GM19452 (cell line): Measurements from ENCODE around the gene SUSD1.
"Not testable (repeated sequence)": the region's sequence is repeated elsewhere in the genome, so short reads cannot be mapped to it uniquely, and the experiment has no call there.

Source experiments
- ATAC-seq: cut with Tn5 transposase; IDR thresholded peaks from one replicate; pipeline ENCODE4 v1.9.1; 2021; ENCODE audit not compliant: unreplicated experiment

The SUSD1 gene

DNA sequence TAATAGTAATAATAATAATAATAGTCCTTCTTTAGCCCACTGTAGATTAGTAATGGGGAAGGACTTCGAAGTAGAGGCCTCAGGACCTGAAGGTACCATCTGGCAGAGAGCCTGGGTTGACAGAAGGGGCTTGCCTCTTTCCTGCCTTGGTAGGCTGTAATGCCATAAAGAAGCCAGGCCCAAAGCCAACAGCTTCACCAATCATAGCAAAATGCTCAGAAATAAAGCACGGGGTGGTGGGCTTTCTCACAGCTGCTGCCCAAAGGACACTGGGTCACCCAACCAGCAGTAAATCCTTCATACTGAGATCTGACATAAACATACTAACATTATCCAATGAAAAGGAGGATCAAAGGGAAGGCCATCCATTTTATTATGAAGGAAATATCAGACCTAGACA is 70.7 kb downstream of the SUSD1 start:
- no peak for ATAC-seq

DNA sequence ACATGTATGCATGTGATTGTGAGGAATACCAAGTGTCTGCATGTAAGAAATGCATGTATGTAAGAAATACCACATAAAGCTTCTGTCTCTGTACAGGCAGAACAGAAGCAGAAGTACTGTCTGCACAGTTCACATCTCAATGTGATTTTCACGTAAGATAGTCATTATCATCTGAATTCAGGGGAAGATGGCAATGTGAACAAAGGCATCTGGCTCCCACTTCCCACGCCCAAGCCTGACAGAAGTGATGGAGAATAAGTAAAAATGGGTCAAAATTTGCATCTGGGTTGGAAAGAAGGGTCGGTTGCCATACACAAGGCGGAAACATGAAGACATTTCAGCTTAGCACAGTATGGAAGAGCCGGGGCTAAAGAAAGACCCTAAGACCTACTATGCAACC is 71.7 kb downstream of the SUSD1 start:
- ATAC-seq, result no peak

DNA sequence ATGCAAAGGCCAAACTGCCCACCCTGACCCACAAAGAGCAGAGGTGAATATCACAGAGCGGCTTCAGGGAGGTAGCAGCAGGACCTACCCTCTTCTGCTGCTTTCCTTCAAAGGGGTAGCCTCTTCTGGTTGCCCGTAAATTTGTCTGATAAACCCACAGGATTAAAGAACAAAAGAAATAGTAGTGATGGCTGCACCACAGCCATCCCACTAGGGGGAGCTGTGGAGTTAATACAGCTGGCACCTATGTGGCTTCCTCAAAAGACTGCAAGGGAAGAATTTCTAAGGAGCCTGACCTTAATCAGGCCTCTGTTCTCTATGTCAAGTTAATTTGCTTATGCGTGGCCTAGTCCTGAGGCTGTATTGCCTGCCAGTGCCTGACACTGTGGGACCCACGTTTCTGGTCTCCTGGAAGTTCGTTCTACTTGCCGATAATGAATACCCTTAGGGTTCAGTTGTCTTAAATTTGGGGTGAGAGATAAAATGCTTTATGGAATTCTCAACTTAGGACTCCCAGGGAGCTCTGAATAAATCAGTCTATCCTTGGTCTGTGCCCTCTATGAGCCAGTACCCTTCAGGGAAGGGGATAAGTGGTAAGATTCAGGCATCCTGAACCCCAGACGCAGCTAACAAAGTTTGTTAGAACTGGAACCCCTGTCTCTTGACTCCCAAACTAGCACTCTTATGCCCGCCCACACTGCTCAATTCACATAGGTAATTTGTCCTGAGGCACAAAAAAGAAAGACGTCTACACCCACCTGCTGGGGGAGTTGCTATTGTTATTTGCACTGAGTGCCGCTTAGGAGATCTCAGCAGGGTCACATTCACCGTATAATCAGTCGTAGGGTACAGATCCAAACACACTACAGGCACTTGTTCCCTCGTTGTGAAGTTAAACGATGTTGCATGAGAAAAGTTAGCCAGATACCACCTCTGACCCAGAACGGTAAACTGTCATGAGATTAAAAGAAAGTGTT is 77.1 kb downstream of the SUSD1 start:
- peak; percentile 55 for ATAC-seq

DNA sequence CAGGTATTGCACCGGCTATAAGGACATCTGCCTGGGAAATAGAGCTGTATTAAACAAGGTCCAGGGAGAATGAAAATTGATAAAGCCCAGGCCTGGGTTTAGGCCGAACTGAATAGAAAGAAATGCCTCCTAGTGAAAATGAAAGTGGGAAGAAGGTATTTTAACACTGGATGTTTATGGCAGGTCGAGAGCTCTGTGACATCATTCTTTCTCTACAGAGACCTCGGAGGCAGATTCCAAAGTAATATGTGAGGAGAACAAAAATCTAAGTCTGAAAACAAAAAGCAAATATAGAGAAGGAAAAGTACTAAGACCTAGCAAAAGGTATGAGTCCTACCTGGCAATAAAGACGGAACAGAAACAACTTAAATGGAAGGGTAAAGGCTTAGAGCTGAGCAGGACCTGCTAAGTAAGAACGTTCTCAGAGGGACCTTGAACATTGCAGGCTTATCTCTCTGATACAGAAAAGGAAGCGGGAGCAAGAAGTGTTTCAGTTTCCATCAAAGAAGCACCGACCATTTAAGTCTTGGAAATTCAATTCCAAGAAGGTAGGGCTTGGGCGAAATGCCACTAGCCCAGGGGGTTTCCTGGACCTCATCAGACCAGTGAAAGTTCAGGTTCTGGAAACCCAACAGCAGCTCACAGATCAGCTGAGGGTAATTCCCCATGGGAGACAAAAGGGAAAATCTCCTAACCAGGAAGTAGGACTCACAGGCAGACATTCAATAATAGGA is 80.0 kb downstream of the SUSD1 start:
- ATAC-seq, result no peak

DNA sequence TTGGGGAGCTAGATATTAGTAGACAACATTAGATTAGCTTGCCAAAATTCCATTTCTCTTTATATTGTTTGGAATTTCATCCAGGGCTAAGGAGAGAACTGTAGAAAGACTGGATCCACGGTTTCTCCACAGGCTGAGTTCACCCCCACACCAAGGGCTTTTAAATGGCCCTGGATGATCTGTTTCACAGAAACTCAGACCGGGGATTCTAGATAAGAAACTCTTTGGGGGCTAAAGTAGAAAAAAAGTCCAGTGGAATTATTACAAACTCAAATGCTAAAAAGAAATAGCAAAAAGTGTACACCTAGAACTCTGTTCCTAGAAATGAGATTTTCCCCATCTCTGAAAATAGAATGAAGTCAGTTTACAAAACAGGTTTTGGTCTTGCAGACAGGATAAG is 80.9 kb downstream of the SUSD1 start:
- ATAC-seq, result no peak

DNA sequence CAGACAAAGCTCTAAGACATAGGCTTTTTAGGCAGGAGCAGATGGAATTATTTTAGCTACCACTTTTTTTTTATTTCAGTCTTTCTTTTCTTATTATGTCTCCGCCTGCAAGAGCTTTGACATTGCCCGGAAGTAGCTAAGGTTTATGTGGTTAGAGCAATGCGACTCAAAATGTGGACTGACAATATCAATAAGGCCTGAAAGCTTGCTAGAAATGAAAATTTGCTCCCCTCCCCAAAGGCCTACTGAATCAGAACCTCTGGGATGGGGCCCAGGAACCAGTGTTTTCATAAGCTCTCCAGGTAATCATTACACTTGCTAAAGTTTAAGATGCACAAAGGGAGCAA is 81.3 kb downstream of the SUSD1 start:
- no peak for ATAC-seq

DNA sequence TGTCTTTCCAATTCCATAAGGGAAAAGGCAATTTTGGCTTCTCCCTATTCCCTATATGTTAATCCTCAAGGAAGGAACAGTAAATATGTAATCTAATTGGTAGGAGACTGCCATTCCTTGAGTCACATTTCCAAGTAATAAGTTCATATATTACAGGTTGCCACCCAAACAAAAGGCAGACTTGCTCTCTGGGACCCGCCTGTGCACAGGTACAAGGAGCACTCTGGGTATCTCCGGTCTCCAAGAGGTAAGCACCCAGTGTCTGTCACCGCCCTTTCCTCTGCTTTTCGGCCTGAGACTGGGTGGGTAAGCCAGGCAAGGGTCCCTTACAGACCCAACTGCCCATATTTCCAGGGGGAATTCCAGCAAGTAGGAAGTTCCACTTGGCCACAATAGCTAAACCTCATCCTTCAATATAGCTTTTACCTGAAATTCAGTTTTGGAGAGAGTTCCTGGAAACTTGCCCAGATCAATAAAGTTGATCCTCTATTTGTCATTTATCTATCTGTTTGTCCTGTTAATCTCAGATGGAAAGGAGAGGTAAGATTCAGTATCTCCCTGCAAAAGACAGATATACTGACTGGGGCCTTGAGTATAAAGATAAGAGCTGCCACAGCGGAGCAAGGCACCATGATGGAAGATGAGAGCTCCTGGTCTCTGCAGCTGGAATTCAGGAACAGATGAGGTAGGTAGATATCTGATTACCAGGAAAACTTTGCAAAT is 81.8 kb downstream of the SUSD1 start:
- ATAC-seq, result no peak

DNA sequence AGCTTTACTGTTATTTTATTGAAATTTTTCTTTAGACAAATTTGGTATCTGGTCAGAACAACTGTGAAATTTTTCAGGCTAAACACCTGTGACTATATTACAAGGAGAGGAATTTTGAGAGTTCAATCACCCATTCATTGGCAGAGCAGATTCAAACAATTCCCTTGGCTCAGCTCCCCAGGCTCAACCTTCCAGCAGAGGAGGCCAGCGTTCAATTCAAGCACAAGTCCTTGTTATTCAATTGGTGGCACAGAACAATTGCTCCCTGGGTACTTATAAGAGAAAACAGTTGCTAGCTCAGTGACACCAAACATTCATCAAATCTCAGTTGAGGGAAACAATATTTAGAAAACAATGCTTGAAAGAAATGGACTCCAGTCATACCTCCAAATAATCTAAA is 83.3 kb downstream of the SUSD1 start:
- ATAC-seq, result no peak

DNA sequence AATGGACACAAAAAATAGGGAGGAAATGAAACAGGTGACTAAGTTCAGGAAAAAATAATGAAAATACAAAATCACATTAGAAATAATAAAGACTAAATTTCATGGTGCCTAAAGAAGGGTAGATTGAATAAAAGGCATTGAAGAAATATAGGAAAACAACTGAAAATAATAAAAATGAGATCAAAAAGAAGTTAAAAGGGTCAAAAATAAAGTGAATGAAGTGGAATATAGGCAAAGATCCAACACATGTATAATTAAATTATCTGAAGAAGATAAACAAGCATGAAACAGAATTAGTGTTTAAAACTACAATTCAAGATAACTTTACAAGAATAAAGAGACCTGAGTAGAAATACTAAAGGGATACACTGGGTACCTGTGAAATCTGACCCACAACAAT is 87.6 kb downstream of the SUSD1 start:
- no peak for ATAC-seq

DNA sequence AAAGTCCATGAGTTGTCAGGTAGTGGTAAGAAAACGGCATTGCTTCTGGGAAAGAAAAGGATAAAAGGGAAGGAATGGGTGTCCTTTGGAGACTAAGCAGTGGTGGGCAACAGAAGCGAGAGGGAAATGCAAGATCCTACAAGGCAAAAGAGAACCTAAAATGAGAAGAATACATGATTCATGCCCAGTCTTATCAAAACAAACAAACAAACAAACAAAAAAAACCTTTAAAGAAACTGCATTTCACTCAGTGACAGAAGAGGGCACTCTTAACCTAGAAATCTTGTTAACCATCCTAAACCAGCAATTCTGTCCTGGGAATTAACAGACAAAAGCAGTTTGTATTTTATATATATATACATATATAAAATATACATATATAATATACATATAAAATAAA is 88.5 kb downstream of the SUSD1 start:
- no peak for ATAC-seq

DNA sequence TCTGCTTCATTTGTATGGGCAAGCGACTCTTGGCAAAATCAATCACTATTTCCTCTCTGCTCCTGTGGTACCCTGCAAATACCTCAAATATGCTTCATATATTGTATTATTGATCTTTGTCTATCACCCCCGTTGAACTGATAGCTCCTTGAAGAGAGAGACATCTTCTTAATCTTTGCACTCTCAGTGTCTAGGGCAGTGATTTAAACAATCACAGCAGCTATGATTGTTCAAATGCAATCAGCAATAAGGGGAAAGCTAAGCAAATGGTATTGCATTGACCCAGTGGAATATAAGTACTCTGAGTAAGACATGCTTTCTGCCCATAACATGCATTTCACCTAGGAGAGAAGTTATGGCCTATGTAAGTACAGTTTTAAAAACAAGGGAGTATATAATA is 90.2 kb downstream of the SUSD1 start:
- ATAC-seq, result no peak

DNA sequence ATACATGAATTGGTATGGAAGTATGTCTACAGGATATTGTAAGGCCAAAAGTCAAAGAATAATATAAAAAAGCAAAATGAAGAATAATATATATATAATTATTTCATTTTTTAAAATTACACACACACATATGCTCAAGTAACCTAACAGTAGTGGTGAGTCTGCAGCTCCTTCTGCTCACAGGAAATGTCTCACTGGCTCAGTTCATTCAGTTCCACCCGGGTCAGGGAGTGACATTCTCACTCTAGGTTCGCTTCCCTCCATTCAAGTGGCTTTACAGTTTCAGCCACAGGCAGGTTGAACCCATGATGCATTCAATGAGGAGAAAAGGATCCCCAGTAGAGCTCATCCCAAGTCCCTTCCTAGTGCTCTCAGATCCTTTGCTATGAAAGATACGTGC is 90.8 kb downstream of the SUSD1 start:
- ATAC-seq, result no peak

DNA sequence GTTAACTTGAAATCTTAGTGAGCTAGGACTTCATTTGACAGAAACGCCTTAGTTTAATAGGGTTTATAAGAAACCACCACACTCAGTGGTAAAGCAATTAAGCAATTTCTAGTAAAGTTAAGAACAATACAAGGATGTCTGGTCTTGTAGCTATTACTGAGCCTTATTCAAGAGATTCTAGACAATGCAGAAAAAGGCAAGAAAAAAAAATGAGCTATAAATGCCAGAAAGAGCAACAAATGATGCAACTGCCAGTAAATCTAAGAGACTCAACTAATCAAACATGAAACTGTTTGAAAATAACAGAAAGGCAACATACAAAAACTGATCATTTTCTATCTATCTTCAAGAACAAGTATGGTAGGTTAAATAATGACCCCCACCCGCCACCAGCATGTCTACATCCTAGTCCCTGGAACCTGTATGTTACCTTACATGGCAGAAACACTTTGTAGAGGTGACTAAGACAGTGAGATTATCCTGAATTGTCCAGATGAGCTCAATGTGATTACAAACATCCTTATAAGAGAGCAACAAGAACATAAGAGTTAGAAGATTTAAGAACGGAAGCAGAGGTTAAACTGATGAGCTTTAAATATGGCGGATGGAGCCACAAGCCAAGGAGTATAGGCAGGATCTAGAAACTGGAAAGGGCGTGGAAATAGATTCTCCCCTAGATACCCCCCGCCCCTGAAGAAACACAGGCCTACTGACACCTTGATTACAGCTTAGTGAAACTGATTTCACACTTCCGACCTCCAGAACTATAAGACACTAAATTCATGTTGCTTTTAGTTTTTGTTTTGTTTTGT is 93.0 kb downstream of the SUSD1 start:
- ATAC-seq, result no peak

DNA sequence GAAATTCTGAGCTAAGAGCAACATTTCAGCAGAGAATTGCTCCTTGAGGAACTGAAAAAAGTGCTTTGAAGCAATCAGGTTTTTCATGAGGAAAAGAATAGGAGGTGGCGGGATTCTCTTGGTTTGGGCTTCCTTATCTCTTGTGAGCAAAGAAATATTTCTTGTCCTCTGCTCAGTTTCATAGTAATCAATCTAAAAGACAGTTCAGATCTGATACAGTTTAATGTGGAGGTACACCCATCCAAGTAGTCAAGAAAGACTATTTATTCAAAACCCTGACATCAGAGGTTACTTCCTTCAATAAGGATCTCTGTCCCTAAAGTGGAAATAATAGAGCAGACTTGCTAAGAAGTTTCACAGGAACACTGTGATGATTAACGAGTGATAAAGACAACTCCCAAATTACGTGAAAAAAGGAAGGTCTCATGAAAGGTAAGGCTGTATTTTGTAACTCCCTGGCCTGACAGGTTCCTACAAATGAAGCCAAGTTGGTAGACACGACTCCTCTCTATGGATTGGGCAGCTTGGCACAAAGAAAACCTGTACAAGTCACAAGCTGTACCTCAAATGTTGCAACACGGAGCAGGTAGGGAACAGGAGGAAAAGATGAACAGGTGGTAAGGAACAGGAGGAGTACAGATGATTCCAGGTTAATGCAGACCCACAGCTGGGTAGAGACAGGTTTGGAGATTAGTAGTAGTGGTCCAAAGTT is 94.1 kb downstream of the SUSD1 start:
- ATAC-seq, result no peak

DNA sequence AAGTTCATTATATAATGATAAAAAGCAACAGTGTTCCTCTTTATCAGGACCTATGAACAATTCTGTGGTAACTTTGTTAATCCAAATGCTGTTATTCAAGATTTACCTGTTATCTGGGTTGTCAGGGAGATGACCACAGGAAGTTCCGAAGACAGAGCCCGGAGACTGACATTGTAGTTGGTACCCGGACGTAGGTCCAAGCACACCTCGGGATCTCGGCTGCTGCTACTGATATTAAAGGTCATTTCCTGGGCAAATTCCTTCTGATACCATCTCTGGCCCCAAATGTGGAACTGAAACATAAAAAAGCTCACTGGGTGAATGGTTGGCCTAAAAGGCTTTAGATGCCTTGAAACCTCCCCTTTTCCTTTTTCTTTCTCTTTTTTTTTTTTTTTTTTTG is 96.7 kb downstream of the SUSD1 start:
- peak; percentile 64 for ATAC-seq

DNA sequence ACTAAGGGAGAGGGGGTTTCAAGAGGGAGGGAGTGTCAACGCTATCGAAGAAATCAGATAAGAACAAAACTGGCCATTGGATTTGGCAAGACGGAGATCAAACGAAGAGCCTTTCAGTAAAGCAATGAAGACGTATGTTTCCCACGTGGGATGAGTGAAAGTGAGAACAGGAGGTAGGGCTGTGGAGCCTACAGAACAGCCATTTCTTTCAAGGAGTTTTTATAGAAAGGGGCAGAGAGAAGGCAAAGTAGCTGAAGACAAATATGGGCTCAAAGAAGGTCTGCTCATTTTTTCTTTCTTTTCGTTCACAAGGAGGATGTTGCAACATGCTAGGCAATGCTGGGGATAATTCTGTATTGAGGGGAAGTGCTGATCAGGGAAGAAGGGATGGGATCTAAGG is 98.3 kb downstream of the SUSD1 start:
- ATAC-seq, result peak; percentile 44

DNA sequence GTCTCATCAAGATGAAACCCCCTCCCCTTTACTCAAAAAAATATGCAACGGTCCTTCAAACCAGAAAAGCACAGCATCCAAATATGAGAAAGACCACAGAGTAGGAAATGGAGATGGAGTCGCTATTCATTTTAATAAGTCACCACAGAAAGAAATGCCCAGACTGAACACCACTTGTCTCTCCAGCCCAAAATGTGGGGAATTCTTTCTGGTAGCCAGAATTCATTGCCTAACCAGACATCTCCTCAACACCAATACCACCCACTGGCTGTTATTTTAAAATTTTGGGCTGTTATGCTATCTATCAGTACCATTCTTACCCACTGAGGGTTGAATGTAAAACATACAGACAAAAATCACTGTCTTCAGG is 100.1 kb downstream of the SUSD1 start:
- no peak for ATAC-seq

DNA sequence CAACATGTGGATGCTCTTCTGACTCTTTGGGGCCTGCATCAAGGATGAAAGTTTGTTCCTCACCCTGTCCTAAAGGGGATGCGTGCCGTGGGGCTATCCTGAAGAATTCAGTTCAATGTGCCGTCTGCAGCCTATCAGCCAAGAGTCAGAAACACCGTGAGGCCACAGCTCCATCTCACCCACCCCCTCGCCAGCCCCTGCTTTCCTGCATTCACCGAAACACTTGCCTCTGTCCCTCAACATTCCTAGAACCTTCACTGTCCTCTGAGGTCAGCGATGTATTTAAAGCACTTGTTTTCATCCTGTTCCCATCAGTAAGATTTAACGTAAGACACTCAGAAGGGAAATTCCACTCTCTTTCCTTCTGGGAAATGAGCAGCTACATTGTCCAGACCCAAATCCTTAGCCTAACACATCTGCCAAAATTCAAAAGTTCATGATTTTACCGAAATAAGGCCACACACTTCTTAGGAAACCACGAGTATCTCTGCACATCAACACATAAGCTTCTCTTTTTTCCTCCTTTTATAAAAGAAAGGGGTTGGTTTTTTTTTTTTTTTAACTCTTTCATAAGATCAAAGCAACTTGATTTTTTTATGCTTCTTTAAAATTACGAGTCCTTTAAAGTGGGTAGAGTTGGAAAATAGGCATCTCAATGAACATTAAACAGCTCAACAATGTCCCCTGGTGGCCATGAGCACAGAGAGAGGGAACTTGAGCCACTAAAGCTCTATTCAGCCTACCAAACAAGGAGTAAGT is 100.7 kb downstream of the SUSD1 start:
- ATAC-seq, result no peak

DNA sequence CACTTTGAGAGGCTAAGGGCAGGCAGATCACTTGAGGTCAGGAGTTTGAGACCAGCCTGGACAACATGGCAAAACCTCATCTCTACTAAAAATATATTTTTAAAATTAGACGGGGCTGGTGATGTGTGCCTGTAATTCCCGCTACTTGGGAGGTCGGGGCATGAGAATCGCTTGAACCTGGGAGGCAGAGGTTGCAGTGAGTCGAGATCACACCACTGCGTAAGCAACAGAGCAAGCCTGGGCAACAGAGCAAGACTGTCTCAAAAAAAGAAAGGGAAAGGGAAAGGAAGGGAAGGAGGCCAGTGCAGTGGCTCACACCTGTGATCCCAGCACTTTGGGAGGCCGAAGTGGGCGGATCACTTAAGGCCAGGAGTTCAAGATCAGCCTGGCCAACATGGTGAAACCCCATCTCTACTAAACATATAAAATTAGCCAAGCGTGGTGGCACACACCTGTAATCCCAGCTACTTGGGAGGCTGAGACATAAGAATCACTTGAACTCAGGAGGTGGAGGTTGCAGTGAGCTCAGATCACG is 101.4 kb downstream of the SUSD1 start:
- not testable (repeated sequence) for ATAC-seq
